ENCODE measurements around the gene HIVEP3.

DNA sequence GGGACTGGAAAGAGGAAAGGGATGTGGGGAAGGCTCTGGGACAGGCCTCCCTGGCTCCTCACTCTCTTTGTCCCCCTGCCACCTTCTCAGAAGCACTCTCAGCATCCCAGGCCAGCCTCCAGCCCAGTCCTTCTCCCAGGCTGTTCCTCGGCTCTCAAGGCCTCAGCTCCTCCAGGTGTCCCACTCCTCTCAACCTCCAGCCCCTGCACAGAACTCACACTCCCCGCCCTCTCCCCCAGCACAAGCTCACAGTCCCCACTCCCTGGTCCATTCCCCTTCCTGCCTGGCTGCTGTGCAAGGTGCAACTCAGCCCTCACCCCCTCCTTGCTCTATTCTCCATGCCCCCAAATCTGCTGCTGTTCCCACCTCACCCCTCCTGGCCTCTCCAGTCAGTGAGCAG, 185.0 kb downstream of the HIVEP3 start:
- TF ChIP-seq EZH2 (IDR thresholded peaks at IDR 0.05; ENCODE audit: low read depth): no peak
- TF ChIP-seq, protein P1, sequence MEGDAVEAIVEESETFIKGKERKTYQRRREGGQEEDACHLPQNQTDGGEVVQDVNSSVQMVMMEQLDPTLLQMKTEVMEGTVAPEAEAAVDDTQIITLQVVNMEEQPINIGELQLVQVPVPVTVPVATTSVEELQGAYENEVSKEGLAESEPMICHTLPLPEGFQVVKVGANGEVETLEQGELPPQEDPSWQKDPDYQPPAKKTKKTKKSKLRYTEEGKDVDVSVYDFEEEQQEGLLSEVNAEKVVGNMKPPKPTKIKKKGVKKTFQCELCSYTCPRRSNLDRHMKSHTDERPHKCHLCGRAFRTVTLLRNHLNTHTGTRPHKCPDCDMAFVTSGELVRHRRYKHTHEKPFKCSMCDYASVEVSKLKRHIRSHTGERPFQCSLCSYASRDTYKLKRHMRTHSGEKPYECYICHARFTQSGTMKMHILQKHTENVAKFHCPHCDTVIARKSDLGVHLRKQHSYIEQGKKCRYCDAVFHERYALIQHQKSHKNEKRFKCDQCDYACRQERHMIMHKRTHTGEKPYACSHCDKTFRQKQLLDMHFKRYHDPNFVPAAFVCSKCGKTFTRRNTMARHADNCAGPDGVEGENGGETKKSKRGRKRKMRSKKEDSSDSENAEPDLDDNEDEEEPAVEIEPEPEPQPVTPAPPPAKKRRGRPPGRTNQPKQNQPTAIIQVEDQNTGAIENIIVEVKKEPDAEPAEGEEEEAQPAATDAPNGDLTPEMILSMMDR (conservative IDR thresholded peaks at IDR 0.05): no peak
